ENCODE results near the gene FLT3. TPM values are rescaled to one million over a fixed set of nuclear protein-coding genes. Genes with fewer than 3 reads are reported as not detected.

FLT3 gene
- total RNA-seq, 3 donors from 2014 or later (not counting 1 experiment from before 2014, with no cell fraction given), result 0.39 to 1.8 (median 1.1) TPM

DNA sequence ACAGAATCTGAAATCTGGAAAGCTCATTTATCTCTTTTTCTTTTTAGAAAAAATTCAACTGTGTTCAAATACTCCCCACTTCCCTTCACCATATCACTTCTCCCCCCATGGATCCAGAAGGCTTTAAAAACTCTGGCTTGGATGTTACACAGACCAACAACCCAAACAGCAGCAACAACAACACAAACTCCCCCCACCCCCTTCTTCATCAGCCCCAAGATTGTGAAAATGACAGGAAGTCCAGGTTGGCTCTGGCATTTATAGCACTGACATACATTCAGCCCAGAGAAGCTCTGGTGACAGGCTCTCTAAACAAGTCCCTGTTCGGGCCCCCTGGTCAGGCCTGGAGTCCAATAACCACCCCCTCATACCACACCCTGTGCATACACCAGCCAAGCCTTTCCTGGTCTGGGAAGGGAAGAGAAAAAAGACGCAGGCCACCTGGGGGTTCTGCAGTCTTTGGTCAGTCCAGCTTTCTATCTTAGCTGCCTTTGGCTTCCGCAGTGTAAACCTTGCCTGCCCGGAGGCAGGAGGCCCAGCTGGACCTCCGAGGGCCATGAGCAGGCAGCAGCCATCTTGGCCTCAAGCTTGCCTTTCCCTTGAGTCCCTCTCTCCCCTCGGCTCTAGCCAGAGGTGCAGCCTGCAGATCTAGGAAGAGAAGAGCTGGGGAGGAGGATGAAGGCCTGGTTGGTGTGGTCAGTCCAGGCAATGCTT is 138.1 kb downstream of the FLT3 start:
- TF ChIP-seq, protein P1, sequence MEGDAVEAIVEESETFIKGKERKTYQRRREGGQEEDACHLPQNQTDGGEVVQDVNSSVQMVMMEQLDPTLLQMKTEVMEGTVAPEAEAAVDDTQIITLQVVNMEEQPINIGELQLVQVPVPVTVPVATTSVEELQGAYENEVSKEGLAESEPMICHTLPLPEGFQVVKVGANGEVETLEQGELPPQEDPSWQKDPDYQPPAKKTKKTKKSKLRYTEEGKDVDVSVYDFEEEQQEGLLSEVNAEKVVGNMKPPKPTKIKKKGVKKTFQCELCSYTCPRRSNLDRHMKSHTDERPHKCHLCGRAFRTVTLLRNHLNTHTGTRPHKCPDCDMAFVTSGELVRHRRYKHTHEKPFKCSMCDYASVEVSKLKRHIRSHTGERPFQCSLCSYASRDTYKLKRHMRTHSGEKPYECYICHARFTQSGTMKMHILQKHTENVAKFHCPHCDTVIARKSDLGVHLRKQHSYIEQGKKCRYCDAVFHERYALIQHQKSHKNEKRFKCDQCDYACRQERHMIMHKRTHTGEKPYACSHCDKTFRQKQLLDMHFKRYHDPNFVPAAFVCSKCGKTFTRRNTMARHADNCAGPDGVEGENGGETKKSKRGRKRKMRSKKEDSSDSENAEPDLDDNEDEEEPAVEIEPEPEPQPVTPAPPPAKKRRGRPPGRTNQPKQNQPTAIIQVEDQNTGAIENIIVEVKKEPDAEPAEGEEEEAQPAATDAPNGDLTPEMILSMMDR (IDR thresholded peaks at IDR 0.05), result no peak
- Histone ChIP-seq H3K4me3 (ENCODE audit: low read length) (no peak overlapping the region), H3K27ac (ENCODE audit: low read length) (no peak overlapping the region), H3K4me1 (ENCODE audit: control insufficient read depth, insufficient read depth, low read length) (peaks cover 20% of the 10 kb centered on the region), H3K36me3 (ENCODE audit: control insufficient read depth, insufficient read depth, low read length) (no peaks in the 10 kb centered on the region), H3K9me3 (ENCODE audit: control insufficient read depth, insufficient read depth, low read length) (no peaks in the 10 kb centered on the region), H3K27me3 (ENCODE audit: control insufficient read depth, insufficient read depth, low read length) (peaks cover 53% of the 10 kb centered on the region)
- ATAC-seq (no peak), DNase-seq (no peak)
- WGBS (ENCODE audit: insufficient coverage), result 45% methylated on average over 5 of the region's 6 CpGs
- Mint-ChIP-seq H3K27me3 (ENCODE audit: low read depth in 2 of 2) (peaks cover 52 to 77% of the 10 kb centered on the region in 2 donors), H3K4me3 (no peak overlapping the region), H3K4me1 (peaks cover 0 to 4% of the 10 kb centered on the region in 2 donors), H3K27ac (no peak overlapping the region), H3K9me3 (no peaks in the 10 kb centered on the region), H3K36me3 (no peaks in the 10 kb centered on the region)
- intact Hi-C loops (cut with micrococcal nuclease), result no loop called here

DNA sequence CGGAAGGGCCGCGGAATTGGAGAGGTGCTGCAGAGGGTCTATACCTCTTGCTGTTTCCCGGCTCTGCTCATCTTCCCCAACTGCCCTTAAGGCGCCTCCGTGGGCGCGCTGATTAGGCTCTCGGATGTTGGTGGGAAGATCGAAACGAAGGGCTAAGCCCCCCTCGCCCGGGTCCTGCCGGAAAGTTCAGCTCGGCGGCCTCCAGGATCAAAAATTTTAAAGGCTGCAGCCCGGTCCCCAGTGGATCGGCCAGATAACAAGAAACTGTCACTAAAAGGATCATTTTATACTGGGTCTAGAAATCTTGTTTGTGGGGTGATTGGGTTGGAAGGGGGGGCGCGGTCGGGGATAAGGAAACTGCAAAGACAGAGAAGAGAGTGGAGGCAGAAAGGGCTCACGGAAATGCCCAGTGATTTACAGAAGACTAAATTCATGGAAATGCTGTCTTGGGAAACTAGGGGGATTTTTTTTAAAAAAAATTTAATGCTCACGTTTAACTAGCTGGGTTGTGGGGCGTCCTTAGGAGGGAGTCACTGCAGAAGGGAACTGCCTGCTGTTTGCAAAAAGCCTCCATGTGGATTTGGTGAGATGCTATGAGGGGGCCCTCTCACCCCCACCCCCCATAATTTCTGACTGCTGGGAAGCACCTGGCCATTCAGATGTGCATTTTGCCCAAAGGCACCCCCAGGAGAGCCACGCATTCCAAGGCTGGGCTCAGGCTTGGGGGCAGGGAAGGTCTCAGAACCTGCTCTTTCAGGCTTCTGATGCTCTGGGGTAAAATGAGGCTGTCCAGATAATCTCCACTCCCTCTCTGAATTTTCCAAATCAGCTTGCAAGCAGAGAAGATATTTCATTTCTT is 138.9 kb downstream of the FLT3 start:
- H3K27ac Mint-ChIP-seq, result no peak overlapping the region
- 6% methylated on average over 24 of the region's 25 CpGs for WGBS (ENCODE audit: insufficient coverage)
- H3K4me3 ChIP-seq (ENCODE audit: low read length), result no peak overlapping the region
- intact Hi-C loops (cut with micrococcal nuclease), result no loop called here
- no peaks in the 10 kb centered on the region for H3K36me3 Mint-ChIP-seq
- no peak overlapping the region for H3K4me3 Mint-ChIP-seq
- H3K36me3 ChIP-seq (ENCODE audit: control insufficient read depth, insufficient read depth, low read length), result no peaks in the 10 kb centered on the region
- H3K9me3 ChIP-seq (ENCODE audit: control insufficient read depth, insufficient read depth, low read length), result no peaks in the 10 kb centered on the region
- peaks cover 19% of the 10 kb centered on the region for H3K4me1 ChIP-seq (ENCODE audit: control insufficient read depth, insufficient read depth, low read length)
- no peaks in the 10 kb centered on the region for H3K9me3 Mint-ChIP-seq
- H3K27ac ChIP-seq (ENCODE audit: low read length), result no peak overlapping the region
- DNase-seq, result no peak
- peaks cover 0 to 4% of the 10 kb centered on the region in 2 donors for H3K4me1 Mint-ChIP-seq
- peaks cover 52 to 81% of the 10 kb centered on the region in 2 donors for H3K27me3 Mint-ChIP-seq (ENCODE audit: low read depth in 2 of 2)
- TF ChIP-seq, protein P1 (IDR thresholded peaks at IDR 0.05), result no peak
- ATAC-seq, result no peak
- H3K27me3 ChIP-seq (ENCODE audit: control insufficient read depth, insufficient read depth, low read length), result peaks cover 56% of the 10 kb centered on the region

DNA sequence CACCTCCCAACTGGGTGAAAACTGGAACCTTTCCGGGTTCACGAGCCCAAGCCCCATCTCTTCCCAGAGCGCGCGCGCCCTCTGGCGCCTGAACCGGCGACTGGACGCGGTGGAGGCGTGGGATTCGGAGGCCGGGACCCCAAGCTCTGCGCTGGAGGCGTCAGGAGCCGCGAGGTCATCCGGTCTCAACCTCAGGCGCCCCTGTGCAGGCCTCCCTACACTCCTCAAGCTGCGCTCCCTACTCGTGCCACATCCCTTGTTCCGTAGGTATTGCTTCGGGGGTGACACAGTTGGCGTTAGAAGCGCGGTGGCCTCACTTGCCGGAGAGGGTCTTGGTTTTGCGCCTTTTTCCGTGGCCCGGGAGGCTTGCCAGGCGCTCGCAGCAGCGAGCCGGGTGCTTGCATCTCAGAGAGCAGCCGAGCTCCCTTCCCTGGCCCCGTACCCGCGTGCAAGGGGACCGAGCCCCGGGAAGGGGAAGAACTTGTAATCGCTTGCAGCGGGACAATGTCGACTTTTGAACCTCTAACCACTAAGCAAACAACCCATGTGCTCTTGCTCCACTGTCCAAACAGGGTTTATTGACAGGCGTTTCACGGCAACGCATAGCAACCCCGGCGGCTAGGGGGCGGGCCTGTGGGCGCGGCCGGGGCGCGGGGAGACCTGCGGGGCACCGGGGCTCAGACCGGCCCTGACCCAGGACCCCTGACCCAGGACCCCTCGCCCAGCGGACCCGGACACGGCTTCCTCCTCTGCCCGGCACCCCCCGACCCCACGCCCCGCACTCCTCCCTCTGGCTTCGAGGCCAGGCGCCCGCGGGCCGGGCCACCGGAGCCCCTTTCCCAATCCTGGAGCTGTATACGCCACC is 139.8 kb downstream of the FLT3 start:
- no peaks in the 10 kb centered on the region for H3K9me3 Mint-ChIP-seq
- peak overlapping the region; percentile 37 for H3K4me3 Mint-ChIP-seq
- Histone ChIP-seq H3K4me1 (ENCODE audit: control insufficient read depth, insufficient read depth, low read length) (peaks cover 14% of the 10 kb centered on the region), H3K27me3 (ENCODE audit: control insufficient read depth, insufficient read depth, low read length) (peaks cover 55% of the 10 kb centered on the region), H3K4me3 (ENCODE audit: low read length) (no peak overlapping the region), H3K27ac (ENCODE audit: low read length) (no peak overlapping the region), H3K36me3 (ENCODE audit: control insufficient read depth, insufficient read depth, low read length) (no peaks in the 10 kb centered on the region), H3K9me3 (ENCODE audit: control insufficient read depth, insufficient read depth, low read length) (no peaks in the 10 kb centered on the region)
- peaks cover 54 to 81% of the 10 kb centered on the region in 2 donors for H3K27me3 Mint-ChIP-seq (ENCODE audit: low read depth in 2 of 2)
- WGBS (ENCODE audit: insufficient coverage), result 2% methylated on average over 73 of the region's 73 CpGs
- DNase-seq, result peak in 1 of 2 donors; percentile 22
- intact Hi-C loops (cut with micrococcal nuclease), result no loop called here
- H3K27ac Mint-ChIP-seq, result no peak overlapping the region
- H3K36me3 Mint-ChIP-seq, result no peaks in the 10 kb centered on the region
- ATAC-seq, result peak in 1 of 3 donors; percentile 40
- H3K4me1 Mint-ChIP-seq, result peaks cover 0 to 4% of the 10 kb centered on the region in 2 donors
- TF ChIP-seq, protein P1 (IDR thresholded peaks at IDR 0.05), result no peak
